Body of pancreas (tissue), 4 donors: ENCODE results near the gene KANSL1L.

Experiments used
- CTCF ChIP-seq, 7 experiments: fragments of 450-650 bp in 4 of 7; fragments of 200-600 bp in 3 of 7; sonication (generic) in 3 of 7; IDR thresholded peaks; one replicate each; pipeline ENCODE4 v1.5.1; 2016 to 2019; ENCODE audit warnings: antibody characterized with exemption in 7 of 7
- POLR2A ChIP-seq, 3 donors: fragments of 450-650 bp; IDR thresholded peaks; one replicate each; pipeline ENCODE4 v1.6.1; 2016; ENCODE audit warnings: antibody characterized with exemption in 3 of 3, mild to moderate bottlenecking in 2 of 3

GRCh38 chr2:210159059-210159458 lies 12.2 kb downstream of the KANSL1L start:
- TF ChIP-seq CTCF (IDR thresholded peaks at IDR 0.05) = no peak
- no peak for TF ChIP-seq POLR2A (IDR thresholded peaks at IDR 0.05)
